Stimulated activated CD8-positive, alpha-beta memory T cell treated with anti-CD3 and anti-CD28 coated beads, Interleukin-12 subunit alpha, Interleukin-12 subunit beta, amount 100 ng/mL, for 1 hour (primary cell): ENCODE data around the gene BTAF1.

ENCODE experiments used
- DNase-seq: peaks from one replicate; pipeline ENCODE4 v3.0.0-alpha.2; 2020; ENCODE audit warnings: low read depth

Gene BTAF1

GRCh38 chr10:92052088-92052487 is 128.5 kb downstream of the BTAF1 start:
- DNase-seq = no peak

DNA sequence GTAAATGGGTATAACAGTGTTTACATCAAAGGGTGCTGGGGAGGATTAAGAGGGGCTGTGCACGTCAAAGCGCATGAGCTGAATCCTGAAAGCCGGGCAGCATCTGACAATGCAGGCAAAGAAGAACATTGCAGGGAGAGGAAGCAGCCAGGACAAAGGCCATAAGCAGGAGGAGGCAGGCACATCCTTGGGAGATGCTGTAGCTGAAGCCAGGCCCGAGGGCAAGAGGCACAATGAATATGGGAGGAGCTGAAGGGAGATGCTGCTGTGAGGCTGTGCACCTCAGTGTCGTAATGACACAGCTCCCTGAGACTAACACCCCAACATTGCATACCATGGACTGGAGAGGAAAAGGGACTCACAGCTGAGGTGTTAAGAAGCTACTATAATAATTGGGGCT is 129.2 kb downstream of the BTAF1 start:
- DNase-seq = no peak

- DNase-seq = no peak
Observed at GRCh38 chr10:92054807-92055206, 131.2 kb downstream of the BTAF1 start.

DNA sequence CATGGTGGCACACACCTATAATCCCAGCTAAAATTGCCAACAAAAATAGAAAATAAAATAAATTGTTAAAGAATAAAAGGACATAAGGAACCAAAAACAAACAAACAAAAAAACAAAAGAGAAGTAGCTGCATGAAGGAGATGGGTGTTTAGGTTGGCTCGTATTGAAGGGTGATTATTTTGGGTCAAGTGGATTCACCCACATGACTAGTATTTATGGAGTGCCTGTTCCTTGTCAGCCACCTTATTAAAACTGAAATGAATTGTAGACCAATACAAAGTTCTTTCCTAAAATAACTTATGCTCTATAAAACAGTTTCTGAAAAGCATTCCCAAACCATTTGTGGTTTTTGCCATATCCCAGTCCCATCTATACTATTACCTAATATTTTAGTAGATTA is 138.7 kb downstream of the BTAF1 start:
- DNase-seq = no peak

DNA sequence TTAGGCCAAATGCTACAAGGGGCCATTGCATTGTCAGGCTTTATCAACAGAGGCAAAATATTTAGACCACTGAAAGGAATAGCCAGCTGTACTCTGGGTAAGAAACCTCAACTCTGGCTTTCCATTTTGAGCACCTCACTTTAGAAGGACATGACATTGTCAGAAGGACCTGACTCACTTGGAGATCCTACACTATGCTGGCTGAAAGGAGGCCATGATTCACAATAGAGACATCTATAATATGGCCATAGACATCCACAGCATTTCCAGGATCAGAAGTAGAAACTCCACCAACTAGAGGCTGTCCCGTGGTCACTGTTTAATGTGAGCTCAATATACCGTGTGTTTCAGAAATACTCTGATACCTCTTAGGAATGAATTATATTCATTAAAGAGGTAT is 140.9 kb downstream of the BTAF1 start:
- no peak for DNase-seq

DNA sequence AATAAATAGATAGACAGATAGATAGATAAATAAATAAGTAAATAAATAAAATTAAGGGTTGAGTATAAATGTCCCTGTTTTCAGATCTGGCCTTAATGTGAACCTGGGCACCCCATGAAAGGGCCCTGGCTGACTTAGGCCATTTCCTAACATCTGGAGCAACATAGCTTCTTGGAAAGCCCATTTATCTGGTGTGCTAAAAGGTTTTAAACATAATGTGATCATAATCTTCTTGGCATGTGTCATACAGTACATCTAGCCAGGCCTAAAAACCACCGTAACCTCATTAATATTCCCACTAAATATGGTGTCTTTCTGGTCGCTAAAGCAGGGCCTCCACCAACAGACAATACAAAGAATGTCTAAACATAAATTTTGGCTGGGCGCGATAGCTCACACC is 142.8 kb downstream of the BTAF1 start:
- DNase-seq = no peak

DNA sequence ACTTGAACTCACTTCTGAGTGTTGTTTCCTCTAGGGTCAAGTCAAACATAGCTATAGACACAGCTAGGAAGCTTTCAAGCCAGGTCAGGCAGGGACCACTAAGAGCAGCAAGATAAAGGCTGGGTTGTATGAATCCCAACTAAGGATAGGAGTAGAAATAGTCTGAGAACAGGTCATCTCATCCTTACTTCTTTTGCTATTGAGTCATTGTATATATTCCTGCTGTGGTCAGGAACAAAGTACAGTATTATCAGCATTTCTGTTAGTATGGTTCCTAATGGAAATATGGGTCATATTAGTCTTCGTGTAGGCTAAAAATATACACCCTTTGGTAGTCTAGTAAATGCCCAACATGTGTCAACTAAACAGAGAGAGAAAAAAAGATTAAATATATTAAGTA is 145.3 kb downstream of the BTAF1 start:
- DNase-seq = no peak

GRCh38 chr10:92074126-92074887 is 150.7 kb downstream of the BTAF1 start:
- DNase-seq = no peak

DNA sequence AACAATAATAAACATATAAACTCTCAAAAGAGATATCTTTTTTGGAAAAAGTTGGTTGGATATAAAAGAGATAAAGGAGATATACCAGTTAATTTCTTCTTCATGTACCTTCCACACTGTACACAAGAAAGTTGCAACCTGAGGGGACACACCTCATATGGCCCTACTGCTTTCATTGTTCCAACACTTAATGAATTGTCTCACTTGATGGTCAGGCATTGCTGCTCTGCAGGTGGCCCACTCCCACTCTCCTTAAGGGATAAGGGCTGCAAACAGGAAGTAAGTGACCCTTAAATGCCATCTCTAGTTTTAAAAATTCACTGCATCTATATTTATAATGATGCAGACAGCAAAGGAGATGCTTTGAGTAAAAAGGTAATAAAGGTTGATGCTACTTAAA is 152.3 kb downstream of the BTAF1 start:
- no peak for DNase-seq

- DNase-seq = no peak
Observed at GRCh38 chr10:92076722-92077121, 153.2 kb downstream of the BTAF1 start.

DNA sequence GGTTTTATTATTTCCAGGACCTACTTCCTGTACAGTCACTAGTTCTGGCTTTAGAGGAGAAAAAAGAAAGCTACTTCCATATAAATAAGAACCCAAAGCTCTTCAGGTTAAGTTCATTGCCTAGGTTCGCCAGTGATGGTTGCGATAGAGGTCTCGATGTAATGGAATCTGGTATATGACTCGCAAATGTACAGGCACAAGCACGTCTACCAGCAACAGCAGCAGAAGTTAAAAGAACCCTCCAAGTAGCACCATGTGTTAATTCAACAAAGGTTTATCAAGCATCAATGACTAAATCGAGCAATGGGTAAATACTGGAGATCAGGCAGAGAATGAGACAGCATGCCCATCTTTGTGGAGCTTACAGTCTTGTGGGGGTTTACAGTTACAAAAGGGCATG is 155.4 kb downstream of the BTAF1 start:
- no peak for DNase-seq
